Neural crest cell (in vitro differentiated cells): ENCODE measurements around the gene IRF8. TPM values are rescaled to one million over a fixed set of nuclear protein-coding genes. Genes with fewer than 3 reads are reported as not detected.

Experiments used
- DNase-seq: peaks from one replicate; pipeline ENCODE4 v3.0.0; 2021; ENCODE audit warnings: low read depth, mixed read lengths, low spot score
- H3K27ac Mint-ChIP-seq: one replicate; pipeline ENCODE4 v1.8.0; 2021; ENCODE audit warnings: mild to moderate bottlenecking, mixed read lengths; ENCODE audit not compliant: unreplicated experiment
- H3K27me3 Mint-ChIP-seq: 2 replicates; pipeline ENCODE4 v1.8.0; 2021; ENCODE audit warnings: low read depth, mild to moderate bottlenecking, mixed read lengths
- H3K36me3 Mint-ChIP-seq: 2 replicates; pipeline ENCODE4 v1.8.0; 2021; ENCODE audit warnings: low read depth, mild to moderate bottlenecking, mixed read lengths
- H3K4me1 Mint-ChIP-seq: 2 replicates; pipeline ENCODE4 v1.8.0; 2021; ENCODE audit warnings: mixed read lengths
- H3K4me3 Mint-ChIP-seq: one replicate; pipeline ENCODE4 v1.8.0; 2021; ENCODE audit warnings: mild to moderate bottlenecking, mixed read lengths
- H3K9me3 Mint-ChIP-seq: 2 replicates; pipeline ENCODE4 v1.8.0; 2021; ENCODE audit warnings: mixed read lengths
- total RNA-seq: library from RNA; stranded (reverse); gene quantifications from 2 replicates; pipeline ENCODE4 v1.2.1, GENCODE V29; 2021
- TF ChIP-seq, protein P1 (sequence below): fragments of 200-600 bp; sonication (generic); conservative IDR thresholded peaks from 2 replicates; pipeline ENCODE4 v1.5.0; 2021; ENCODE audit warnings: antibody characterized with exemption, mild to moderate bottlenecking

IRF8 gene
- total RNA-seq, 1 donor from 2014 or later, result 0.19 TPM

GRCh38 chr16:85891033-85891775 lies 7.8 kb upstream of the IRF8 start:
- Mint-ChIP-seq H3K9me3 (no peaks in the 10 kb centered on the region), H3K27ac (no peak overlapping the region), H3K4me3 (no peak overlapping the region), H3K36me3 (no peaks in the 10 kb centered on the region), H3K4me1 (peaks cover 7% of the 10 kb centered on the region), H3K27me3 (peaks cover 88% of the 10 kb centered on the region)
- TF ChIP-seq, protein P1, sequence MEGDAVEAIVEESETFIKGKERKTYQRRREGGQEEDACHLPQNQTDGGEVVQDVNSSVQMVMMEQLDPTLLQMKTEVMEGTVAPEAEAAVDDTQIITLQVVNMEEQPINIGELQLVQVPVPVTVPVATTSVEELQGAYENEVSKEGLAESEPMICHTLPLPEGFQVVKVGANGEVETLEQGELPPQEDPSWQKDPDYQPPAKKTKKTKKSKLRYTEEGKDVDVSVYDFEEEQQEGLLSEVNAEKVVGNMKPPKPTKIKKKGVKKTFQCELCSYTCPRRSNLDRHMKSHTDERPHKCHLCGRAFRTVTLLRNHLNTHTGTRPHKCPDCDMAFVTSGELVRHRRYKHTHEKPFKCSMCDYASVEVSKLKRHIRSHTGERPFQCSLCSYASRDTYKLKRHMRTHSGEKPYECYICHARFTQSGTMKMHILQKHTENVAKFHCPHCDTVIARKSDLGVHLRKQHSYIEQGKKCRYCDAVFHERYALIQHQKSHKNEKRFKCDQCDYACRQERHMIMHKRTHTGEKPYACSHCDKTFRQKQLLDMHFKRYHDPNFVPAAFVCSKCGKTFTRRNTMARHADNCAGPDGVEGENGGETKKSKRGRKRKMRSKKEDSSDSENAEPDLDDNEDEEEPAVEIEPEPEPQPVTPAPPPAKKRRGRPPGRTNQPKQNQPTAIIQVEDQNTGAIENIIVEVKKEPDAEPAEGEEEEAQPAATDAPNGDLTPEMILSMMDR, result no peak
- no peak for DNase-seq

- DNase-seq, result no peak
- H3K4me1 Mint-ChIP-seq, result peaks cover 7% of the 10 kb centered on the region
- no peak overlapping the region for H3K4me3 Mint-ChIP-seq
- peaks cover 88% of the 10 kb centered on the region for H3K27me3 Mint-ChIP-seq
- TF ChIP-seq, protein P1, result no peak
- no peaks in the 10 kb centered on the region for H3K36me3 Mint-ChIP-seq
- no peak overlapping the region for H3K27ac Mint-ChIP-seq
- H3K9me3 Mint-ChIP-seq, result no peaks in the 10 kb centered on the region
Observed at GRCh38 chr16:85891776-85892166, 7.2 kb upstream of the IRF8 start.

DNA sequence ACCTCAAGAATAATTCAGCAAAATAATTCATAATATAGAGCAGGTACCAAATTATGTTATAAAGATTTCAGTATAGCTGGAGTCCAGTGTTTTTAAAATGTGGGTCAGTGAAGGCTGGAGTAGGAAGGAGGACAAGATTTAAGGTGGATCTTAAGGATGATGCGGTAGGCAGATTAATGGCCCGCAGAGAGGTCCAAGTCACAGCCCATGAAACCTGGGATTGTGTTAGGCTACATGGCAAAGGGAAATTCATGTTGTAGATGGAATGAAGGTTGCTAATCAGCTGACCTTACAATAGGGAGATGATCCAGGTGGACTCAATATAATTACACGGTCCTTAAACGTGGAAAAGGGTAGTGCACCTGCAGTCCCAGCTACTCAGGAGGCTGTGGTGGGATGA lies 6.2 kb upstream of the IRF8 start:
- peaks cover 89% of the 10 kb centered on the region for H3K27me3 Mint-ChIP-seq
- peak overlapping the region; percentile 33 for H3K4me3 Mint-ChIP-seq
- H3K36me3 Mint-ChIP-seq, result no peaks in the 10 kb centered on the region
- H3K27ac Mint-ChIP-seq, result no peak overlapping the region
- H3K9me3 Mint-ChIP-seq, result no peaks in the 10 kb centered on the region
- H3K4me1 Mint-ChIP-seq, result peaks cover 7% of the 10 kb centered on the region
- DNase-seq, result no peak
- TF ChIP-seq, protein P1, result no peak

DNA sequence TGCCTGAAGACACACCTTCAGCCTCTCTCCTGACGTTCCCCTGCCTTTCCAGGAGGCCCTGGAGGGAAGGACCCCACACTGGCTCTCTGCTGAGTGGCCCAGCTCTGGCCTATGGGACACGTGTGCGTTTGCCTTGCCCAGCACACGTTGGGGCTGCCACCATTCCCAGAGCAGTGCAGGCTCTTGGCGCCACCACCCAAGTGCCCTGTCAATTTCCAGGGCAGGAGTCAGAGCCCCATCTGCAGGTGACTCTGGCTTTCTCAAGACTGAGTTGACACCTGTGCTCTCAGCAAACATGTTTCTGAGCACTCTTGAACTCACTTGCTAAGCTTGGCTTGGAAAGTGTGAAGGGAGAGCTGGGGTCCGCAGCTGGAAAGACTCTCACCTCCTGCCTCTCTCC lies 4.7 kb upstream of the IRF8 start:
- H3K27ac Mint-ChIP-seq, result no peak overlapping the region
- no peak overlapping the region for H3K4me3 Mint-ChIP-seq
- peaks cover 13% of the 10 kb centered on the region for H3K4me1 Mint-ChIP-seq
- TF ChIP-seq, protein P1, result no peak
- no peak for DNase-seq
- no peaks in the 10 kb centered on the region for H3K9me3 Mint-ChIP-seq
- H3K36me3 Mint-ChIP-seq, result no peaks in the 10 kb centered on the region
- H3K27me3 Mint-ChIP-seq, result peaks cover 85% of the 10 kb centered on the region

GRCh38 chr16:85897382-85897781 lies 1.6 kb upstream of the IRF8 start:
- H3K9me3 Mint-ChIP-seq, result no peaks in the 10 kb centered on the region
- H3K4me1 Mint-ChIP-seq, result peaks cover 16% of the 10 kb centered on the region
- TF ChIP-seq, protein P1, result no peak
- H3K36me3 Mint-ChIP-seq, result no peaks in the 10 kb centered on the region
- H3K27me3 Mint-ChIP-seq, result peaks cover 95% of the 10 kb centered on the region
- DNase-seq, result no peak
- peak overlapping the region; percentile 52 for H3K4me3 Mint-ChIP-seq
- H3K27ac Mint-ChIP-seq, result no peak overlapping the region
